Neural progenitor cell (in vitro differentiated cells): Measurements from ENCODE around the gene AGBL2. TPM values are rescaled to one million over a fixed set of nuclear protein-coding genes. Genes with fewer than 3 reads are reported as not detected.

Source experiments
- DNase-seq: peaks from one replicate; pipeline ENCODE4 v3.0.0-alpha.2; 2016; ENCODE audit warnings: low spot score
- H2AFZ ChIP-seq: fragments of 200-600 bp; sonication (generic); replicated peaks from 2 replicates; pipeline ENCODE4 v1.6.1; 2016; ENCODE audit warnings: antibody characterized with exemption
- H3F3A ChIP-seq: fragments of 200-600 bp; sonication (generic); 2 replicates; pipeline ENCODE4 v1.6.1; 2016; ENCODE audit warnings: antibody characterized with exemption, low read depth
- H3K27ac ChIP-seq: fragments of 200-600 bp; sonication (generic); 2 replicates; pipeline ENCODE4 v1.5.1; 2016; ENCODE audit warnings: mild to moderate bottlenecking
- H3K27me3 ChIP-seq: fragments of 200-600 bp; sonication (generic); 2 replicates; pipeline ENCODE4 v1.6.1; 2016; ENCODE audit warnings: mild to moderate bottlenecking, moderate library complexity
- H3K36me3 ChIP-seq: fragments of 200-600 bp; sonication (generic); 2 replicates; pipeline ENCODE4 v1.5.1; 2016
- H3K4me1 ChIP-seq: fragments of 200-600 bp; sonication (generic); 2 replicates; pipeline ENCODE4 v1.6.1; 2016; ENCODE audit warnings: mixed run types
- H3K4me2 ChIP-seq: fragments of 200-600 bp; sonication (generic); 2 replicates; pipeline ENCODE4 v1.6.1; 2016
- H3K4me3 ChIP-seq: fragments of 200-600 bp; sonication (generic); 2 replicates; pipeline ENCODE4 v1.5.1; 2016
- H3K79me2 ChIP-seq: fragments of 200-600 bp; sonication (generic); 2 replicates; pipeline ENCODE4 v1.6.1; 2016; ENCODE audit warnings: low read depth
- H3K9ac ChIP-seq: fragments of 200-600 bp; sonication (generic); 2 replicates; pipeline ENCODE4 v1.6.1; 2016
- H3K9me3 ChIP-seq: fragments of 200-600 bp; sonication (generic); 2 replicates; pipeline ENCODE4 v1.5.1; 2016; ENCODE audit warnings: low read depth
- H4K20me1 ChIP-seq: fragments of 200-600 bp; sonication (generic); 2 replicates; pipeline ENCODE4 v1.6.1; 2016; ENCODE audit warnings: low read depth
- H3K27ac Mint-ChIP-seq: 3 replicates; pipeline ENCODE4 v1.8.0; 2021; ENCODE audit warnings: mixed read lengths
- H3K27me3 Mint-ChIP-seq: 2 replicates; pipeline ENCODE4 v1.8.0; 2022; ENCODE audit warnings: low read depth, mild to moderate bottlenecking, inconsistent platforms, moderate library complexity, mixed read lengths; ENCODE audit not compliant: insufficient read depth
- H3K36me3 Mint-ChIP-seq: 3 replicates; pipeline ENCODE4 v1.8.0; 2021; ENCODE audit warnings: mixed read lengths
- H3K4me1 Mint-ChIP-seq: 3 replicates; pipeline ENCODE4 v1.8.0; 2021; ENCODE audit warnings: mixed read lengths
- H3K4me3 Mint-ChIP-seq: 3 replicates; pipeline ENCODE4 v1.8.0; 2021; ENCODE audit warnings: mild to moderate bottlenecking, moderate library complexity, mixed read lengths
- H3K9me3 Mint-ChIP-seq: 3 replicates; pipeline ENCODE4 v1.8.0; 2020; ENCODE audit warnings: mixed read lengths
- EZH2 ChIP-seq: fragments of 200-600 bp; sonication (generic); IDR thresholded peaks from 2 replicates; pipeline ENCODE4 v1.6.1; 2017; ENCODE audit warnings: antibody characterized with exemption, mild to moderate bottlenecking, moderate library complexity
- EZH2phosphoT487 ChIP-seq: fragments of 200-600 bp; sonication (generic); IDR thresholded peaks from 2 replicates; pipeline ENCODE4 v1.6.1; 2017; ENCODE audit warnings: antibody characterized with exemption
- total RNA-seq: library from RNA; depleted of rRNA; stranded (reverse); fragments of >200 nt; gene quantifications from 2 replicates; pipeline ENCODE4 v1.2.3, GENCODE V29; 2015; ENCODE audit warnings: low replicate concordance
- TF ChIP-seq, protein P1 (sequence below): fragments of 200-600 bp; sonication (generic); IDR thresholded peaks from 2 replicates; pipeline ENCODE4 v1.5.1; 2017; ENCODE audit warnings: antibody characterized with exemption, mild to moderate bottlenecking

AGBL2 gene
- total RNA-seq, 1 donor from 2014 or later: 2.5 TPM

DNA sequence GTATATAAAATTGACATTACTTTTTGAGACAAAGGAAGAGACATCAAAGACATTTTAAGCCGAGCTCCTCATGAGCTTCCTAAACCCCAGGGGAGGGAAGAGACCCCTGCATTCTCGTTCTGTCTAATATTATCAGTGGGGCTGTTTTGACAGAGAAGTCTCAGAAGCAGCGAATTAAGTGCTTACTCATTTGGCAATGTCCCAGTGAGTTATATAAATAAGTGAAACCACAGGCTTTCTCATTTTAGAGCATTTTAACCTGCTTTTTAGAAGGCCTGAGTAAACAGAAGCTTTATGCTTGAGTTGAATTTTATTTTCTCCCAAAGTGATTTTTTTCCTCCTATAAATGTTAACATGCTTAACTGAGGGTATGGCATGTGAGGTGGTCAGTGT, 97.8 kb downstream of the AGBL2 start:
- H3K4me2 ChIP-seq: no peak overlapping the region
- H3K79me2 ChIP-seq: no peaks in the 10 kb centered on the region
- H3K27me3 ChIP-seq: no peaks in the 10 kb centered on the region
- no peaks in the 10 kb centered on the region for H4K20me1 ChIP-seq
- H3K4me3 ChIP-seq: no peak overlapping the region
- no peaks in the 10 kb centered on the region for H3K9me3 ChIP-seq
- H3K36me3 Mint-ChIP-seq: peaks cover 2% of the 10 kb centered on the region
- no peak overlapping the region for H2AFZ ChIP-seq
- H3K4me3 Mint-ChIP-seq: no peak overlapping the region
- H3K9ac ChIP-seq: no peak overlapping the region
- TF ChIP-seq, protein P1, sequence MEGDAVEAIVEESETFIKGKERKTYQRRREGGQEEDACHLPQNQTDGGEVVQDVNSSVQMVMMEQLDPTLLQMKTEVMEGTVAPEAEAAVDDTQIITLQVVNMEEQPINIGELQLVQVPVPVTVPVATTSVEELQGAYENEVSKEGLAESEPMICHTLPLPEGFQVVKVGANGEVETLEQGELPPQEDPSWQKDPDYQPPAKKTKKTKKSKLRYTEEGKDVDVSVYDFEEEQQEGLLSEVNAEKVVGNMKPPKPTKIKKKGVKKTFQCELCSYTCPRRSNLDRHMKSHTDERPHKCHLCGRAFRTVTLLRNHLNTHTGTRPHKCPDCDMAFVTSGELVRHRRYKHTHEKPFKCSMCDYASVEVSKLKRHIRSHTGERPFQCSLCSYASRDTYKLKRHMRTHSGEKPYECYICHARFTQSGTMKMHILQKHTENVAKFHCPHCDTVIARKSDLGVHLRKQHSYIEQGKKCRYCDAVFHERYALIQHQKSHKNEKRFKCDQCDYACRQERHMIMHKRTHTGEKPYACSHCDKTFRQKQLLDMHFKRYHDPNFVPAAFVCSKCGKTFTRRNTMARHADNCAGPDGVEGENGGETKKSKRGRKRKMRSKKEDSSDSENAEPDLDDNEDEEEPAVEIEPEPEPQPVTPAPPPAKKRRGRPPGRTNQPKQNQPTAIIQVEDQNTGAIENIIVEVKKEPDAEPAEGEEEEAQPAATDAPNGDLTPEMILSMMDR: no peak
- TF ChIP-seq EZH2phosphoT487: no peak
- TF ChIP-seq EZH2: no peak
- H3F3A ChIP-seq: peaks cover 23% of the 10 kb centered on the region
- H3K27ac ChIP-seq: no peak overlapping the region
- H3K9me3 Mint-ChIP-seq: no peaks in the 10 kb centered on the region
- no peaks in the 10 kb centered on the region for H3K4me1 ChIP-seq
- no peak for DNase-seq
- no peak overlapping the region for H3K27ac Mint-ChIP-seq
- peaks cover 7% of the 10 kb centered on the region for H3K36me3 ChIP-seq
- no peaks in the 10 kb centered on the region for H3K4me1 Mint-ChIP-seq
- no peaks in the 10 kb centered on the region for H3K27me3 Mint-ChIP-seq

DNA sequence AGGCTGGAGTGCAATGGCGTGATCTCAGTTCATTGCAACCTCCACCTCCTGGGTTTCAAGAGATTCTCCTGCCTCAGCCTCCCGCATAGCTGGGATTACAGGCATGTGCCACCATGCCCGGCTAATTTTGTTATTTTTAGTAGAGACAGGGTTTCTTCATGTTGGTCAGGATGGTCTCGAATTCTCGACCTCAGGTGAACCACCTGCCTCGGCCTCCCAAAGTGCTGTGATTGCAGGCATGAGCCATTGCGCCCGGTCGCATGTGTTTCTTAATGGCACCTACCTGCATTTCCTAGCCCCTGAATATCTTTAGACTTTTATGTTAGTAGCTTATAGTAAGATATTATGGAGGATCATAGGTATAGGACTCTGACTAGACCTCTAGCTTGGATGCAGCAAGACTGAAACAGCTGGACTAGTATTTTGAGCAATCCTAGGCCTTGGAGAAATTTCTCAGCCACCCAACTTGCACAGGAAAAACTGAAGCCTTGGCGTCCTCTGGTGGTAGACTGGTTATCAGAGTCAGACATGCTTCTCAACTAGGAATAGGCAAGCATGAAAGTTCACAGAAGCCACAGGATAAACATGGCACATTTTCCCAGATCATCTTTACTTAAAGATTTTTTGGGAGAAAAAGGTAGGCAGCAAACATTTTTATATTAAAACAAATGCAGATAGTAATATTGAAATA, 98.3 kb downstream of the AGBL2 start:
- Histone ChIP-seq H2AFZ (no peak overlapping the region), H3K27me3 (no peaks in the 10 kb centered on the region), H4K20me1 (no peaks in the 10 kb centered on the region), H3K4me2 (no peak overlapping the region), H3K4me3 (no peak overlapping the region), H3K4me1 (no peaks in the 10 kb centered on the region), H3K9me3 (no peaks in the 10 kb centered on the region), H3K27ac (no peak overlapping the region), H3K79me2 (no peaks in the 10 kb centered on the region), H3F3A (peaks cover 23% of the 10 kb centered on the region), H3K36me3 (peaks cover 7% of the 10 kb centered on the region), H3K9ac (no peak overlapping the region)
- Mint-ChIP-seq H3K27ac (no peak overlapping the region), H3K9me3 (no peaks in the 10 kb centered on the region), H3K4me3 (no peak overlapping the region), H3K36me3 (peaks cover 2% of the 10 kb centered on the region), H3K4me1 (no peaks in the 10 kb centered on the region), H3K27me3 (no peaks in the 10 kb centered on the region)
- DNase-seq: peak; percentile 60
- TF ChIP-seq EZH2phosphoT487: no peak
- TF ChIP-seq, protein P1: peak; percentile 79

DNA sequence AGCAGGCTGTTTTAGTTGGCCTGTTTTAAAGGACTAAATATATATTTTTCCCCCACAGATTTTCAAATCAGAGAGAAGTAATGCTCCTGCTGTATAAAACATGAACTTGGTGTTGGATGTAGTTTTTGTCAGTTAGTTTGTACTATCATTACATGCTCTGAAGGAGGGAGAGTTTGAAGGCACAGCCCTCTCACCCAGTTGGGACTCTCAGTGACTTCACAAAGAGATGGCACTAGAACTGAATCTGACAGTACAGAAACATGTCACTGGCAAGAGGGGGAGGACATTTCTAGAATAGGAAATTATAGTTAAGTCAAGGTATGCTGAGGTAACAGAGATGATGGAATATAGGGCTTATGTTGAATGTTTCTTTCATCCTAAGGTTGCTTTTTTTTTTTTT, 99.9 kb downstream of the AGBL2 start:
- no peaks in the 10 kb centered on the region for H3K79me2 ChIP-seq
- peaks cover 7% of the 10 kb centered on the region for H3K36me3 ChIP-seq
- H3K4me3 ChIP-seq: no peak overlapping the region
- H2AFZ ChIP-seq: no peak overlapping the region
- DNase-seq: no peak
- H4K20me1 ChIP-seq: no peaks in the 10 kb centered on the region
- H3K27me3 Mint-ChIP-seq: no peaks in the 10 kb centered on the region
- H3K4me1 ChIP-seq: no peaks in the 10 kb centered on the region
- TF ChIP-seq EZH2: no peak
- TF ChIP-seq, protein P1: no peak
- TF ChIP-seq EZH2phosphoT487: no peak
- H3K4me1 Mint-ChIP-seq: no peaks in the 10 kb centered on the region
- no peaks in the 10 kb centered on the region for H3K27me3 ChIP-seq
- H3F3A ChIP-seq: peaks cover 23% of the 10 kb centered on the region
- no peak overlapping the region for H3K4me3 Mint-ChIP-seq
- peaks cover 2% of the 10 kb centered on the region for H3K36me3 Mint-ChIP-seq
- no peak overlapping the region for H3K27ac ChIP-seq
- no peaks in the 10 kb centered on the region for H3K9me3 Mint-ChIP-seq
- H3K9me3 ChIP-seq: no peaks in the 10 kb centered on the region
- H3K4me2 ChIP-seq: no peak overlapping the region
- no peak overlapping the region for H3K27ac Mint-ChIP-seq
- no peak overlapping the region for H3K9ac ChIP-seq
